HepG2 (cell line): ENCODE measurements around the gene CACNA1I. TPM values are rescaled to one million over a fixed set of nuclear protein-coding genes. Genes with fewer than 3 reads are reported as not detected.

Experiments used
- ARID3A ChIP-seq: IDR thresholded peaks from 2 replicates; pipeline ENCODE4 v1.6.1; 2012; ENCODE audit warnings: low read depth, low read length, improper control_type of control experiment
- ARID4A ChIP-seq: sonication (generic); formaldehyde crosslinking; IDR thresholded peaks from 2 replicates; pipeline ENCODE4 v1.5.0; 2020; ENCODE audit warnings: mild to moderate bottlenecking, missing genetic modification reagents, borderline replicate concordance
- CERS6 ChIP-seq: sonication (generic); formaldehyde crosslinking; IDR thresholded peaks from 2 replicates; pipeline ENCODE4 v1.5.0; 2020; ENCODE audit warnings: missing genetic modification reagents
- FOSL2 ChIP-seq: sonication (generic); formaldehyde crosslinking; IDR thresholded peaks from 2 replicates; pipeline ENCODE4 v1.4.0; 2020; ENCODE audit warnings: missing genetic modification reagents
- HMG20A ChIP-seq: IDR thresholded peaks from 2 replicates; pipeline ENCODE4 v1.6.1; 2016; ENCODE audit warnings: borderline replicate concordance
- MAF1 ChIP-seq: sonication (generic); formaldehyde crosslinking; IDR thresholded peaks from 2 replicates; pipeline ENCODE4 v1.5.0; 2020; ENCODE audit warnings: missing genetic modification reagents, borderline replicate concordance
- SALL2 ChIP-seq: sonication (generic); formaldehyde crosslinking; IDR thresholded peaks from 2 replicates; pipeline ENCODE4 v1.8.1; 2023; ENCODE audit warnings: mild to moderate bottlenecking, missing genetic modification reagents, inconsistent platforms
- TBX2 ChIP-seq: sonication (generic); formaldehyde crosslinking; IDR thresholded peaks from 2 replicates; pipeline ENCODE4 v1.5.0; 2020; ENCODE audit warnings: missing genetic modification reagents, mild to moderate bottlenecking, borderline replicate concordance
- TERF1 ChIP-seq: sonication (generic); formaldehyde crosslinking; IDR thresholded peaks from 2 replicates; pipeline ENCODE4 v1.8.0; 2022; ENCODE audit warnings: mild to moderate bottlenecking, missing genetic modification reagents, moderate library complexity
- TFDP2 ChIP-seq: sonication (generic); formaldehyde crosslinking; IDR thresholded peaks from 2 replicates; pipeline ENCODE4 v1.4.0; 2020; ENCODE audit warnings: missing genetic modification reagents
- ZBTB37 ChIP-seq: sonication (generic); formaldehyde crosslinking; IDR thresholded peaks from 2 replicates; pipeline ENCODE4 v1.4.0; 2020; ENCODE audit warnings: mild to moderate bottlenecking, missing genetic modification reagents
- ZBTB7B ChIP-seq: sonication (generic); formaldehyde crosslinking; IDR thresholded peaks from 2 replicates; pipeline ENCODE4 v1.4.0; 2020; ENCODE audit warnings: missing genetic modification reagents
- ZNF572 ChIP-seq: sonication (generic); formaldehyde crosslinking; IDR thresholded peaks from 2 replicates; pipeline ENCODE4 v1.5.1; 2020; ENCODE audit warnings: mild to moderate bottlenecking, missing genetic modification reagents
- ZNF773 ChIP-seq: sonication (generic); formaldehyde crosslinking; IDR thresholded peaks from 2 replicates; pipeline ENCODE4 v1.4.0; 2020; ENCODE audit warnings: missing genetic modification reagents, borderline replicate concordance
- ZNF83 ChIP-seq: sonication (generic); formaldehyde crosslinking; IDR thresholded peaks from 2 replicates; pipeline ENCODE4 v1.4.0; 2020; ENCODE audit warnings: missing genetic modification reagents, mild to moderate bottlenecking, borderline replicate concordance
- polyA plus RNA-seq, 8 experiments: library from polyadenylated mRNA; depleted of rRNA in 3 of 8; stranded (reverse) in 7 of 8; unstranded in 1 of 8; fragments of >200 nt; fragmentation: Illumina TruSeq in 4 of 8; extraction: Trizol in 4 of 8; gene quantifications; 2 replicates each; pipeline versions ENCODE4 v1.2.1 to v1.2.3, GENCODE V29; 2011 to 2016; ENCODE audit warnings: low read depth in 4 of 8, missing spikeins in 1 of 8, mixed read lengths in 1 of 8; ENCODE audit not compliant: insufficient read depth in 1 of 8
- total RNA-seq, 5 experiments: library from RNA; depleted of rRNA; stranded (reverse); fragments of >200 nt; fragmentation: Illumina TruSeq; extraction: Trizol; gene quantifications; 2 replicates each; pipeline ENCODE4 v1.2.3, GENCODE V29; 2016; ENCODE audit warnings: low read depth in 1 of 5

CACNA1I gene
- total and polyA plus RNA-seq, 2 of the 13 experiments (the other 11 are each of a cell fraction or from before 2014, with no cell fraction given) = not detected

GRCh38 chr22:39545386-39546365 lies 24.9 kb upstream of the CACNA1I start (continued):
- TF ChIP-seq SALL2 (CRISPR knock-in tag) (peak; percentile 71; the same call in 1 of the 2 replicates), TERF1 (CRISPR knock-in tag) (no peak), ZBTB37 (CRISPR knock-in tag) (no peak), ARID4A (peak; percentile 37; the same call in 1 of the 2 replicates), TBX2 (CRISPR knock-in tag) (peak; percentile 54), TFDP2 (CRISPR knock-in tag) (0 out of 2 replicates have a peak, but pooled peaks have one; percentile 40), ZNF572 (no peak), ZNF773 (CRISPR knock-in tag) (peak; percentile 96; the same call in 1 of the 2 replicates), ZNF83 (CRISPR knock-in tag) (no peak), CERS6 (CRISPR knock-in tag) (peak; percentile 76; the same call in 1 of the 2 replicates), ZBTB7B (CRISPR knock-in tag) (peak; percentile 66), FOSL2 (CRISPR knock-in tag) (peak; percentile 68), ARID3A (no peak), MAF1 (CRISPR knock-in tag) (peak; percentile 92; the same call in 1 of the 2 replicates), HMG20A (peak; percentile 46; the same call in 1 of the 2 replicates)
